Stimulated activated CD4-positive, alpha-beta T cell treated with anti-CD3 and anti-CD28 coated beads, TNF-alpha, amount 100 ng/mL, for 24 hours (primary cell): ENCODE results near the gene STX10.

ENCODE experiments used
- DNase-seq, 3 experiments: peaks; one replicate each; pipeline ENCODE4 v3.0.0-alpha.2; 2020; ENCODE audit warnings: low read depth in 3 of 3

The STX10 gene

DNA sequence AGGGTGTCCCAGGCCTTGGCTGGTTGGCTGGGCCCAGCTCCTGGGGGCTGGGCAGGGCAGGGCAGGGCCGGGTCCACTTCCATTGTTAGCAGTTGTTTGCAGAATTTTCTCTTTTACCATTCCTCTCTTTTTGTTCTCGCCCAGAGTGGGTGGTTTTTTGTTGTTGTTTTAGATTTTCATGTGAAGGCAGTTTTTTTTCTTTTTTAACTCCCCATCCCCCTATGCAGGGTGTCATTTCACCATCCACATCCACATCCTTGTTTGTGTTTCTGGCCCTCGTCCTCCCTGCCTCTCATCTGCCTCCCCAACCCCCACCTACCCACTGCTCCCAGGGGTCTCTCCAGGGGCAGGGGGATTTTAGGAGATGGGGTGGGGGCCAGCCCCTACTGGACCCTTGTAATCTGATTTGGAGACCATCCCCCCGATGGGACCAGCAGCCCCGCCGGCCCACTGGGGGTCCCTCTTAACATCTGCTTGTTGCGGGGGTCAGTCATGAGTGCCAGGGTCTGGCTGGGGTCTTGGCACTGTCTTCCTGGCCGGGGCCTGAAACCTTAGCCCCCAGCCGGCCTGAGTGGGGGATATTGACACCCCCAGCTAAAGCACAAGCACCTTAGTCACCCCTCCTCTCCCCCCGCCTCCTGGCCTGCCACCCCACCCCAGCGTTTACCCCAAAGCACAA, 10.4 kb downstream of the STX10 start:
- DNase-seq, result no peak

DNA sequence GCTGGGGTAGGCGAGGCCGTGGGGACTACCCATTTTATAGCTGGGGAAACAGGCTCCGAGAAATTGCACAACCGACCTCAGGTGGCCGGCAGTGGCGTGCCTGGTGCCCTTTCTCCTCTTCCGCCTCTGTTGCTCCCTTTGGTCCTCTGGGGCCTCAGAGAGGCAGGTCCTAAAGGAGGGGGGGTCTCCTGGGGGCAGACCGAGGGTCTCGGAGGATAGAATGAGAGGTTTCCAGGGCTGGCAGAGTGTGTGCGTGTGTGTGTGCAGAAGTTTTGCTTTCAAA, 11.3 kb downstream of the STX10 start:
- no peak for DNase-seq

DNA sequence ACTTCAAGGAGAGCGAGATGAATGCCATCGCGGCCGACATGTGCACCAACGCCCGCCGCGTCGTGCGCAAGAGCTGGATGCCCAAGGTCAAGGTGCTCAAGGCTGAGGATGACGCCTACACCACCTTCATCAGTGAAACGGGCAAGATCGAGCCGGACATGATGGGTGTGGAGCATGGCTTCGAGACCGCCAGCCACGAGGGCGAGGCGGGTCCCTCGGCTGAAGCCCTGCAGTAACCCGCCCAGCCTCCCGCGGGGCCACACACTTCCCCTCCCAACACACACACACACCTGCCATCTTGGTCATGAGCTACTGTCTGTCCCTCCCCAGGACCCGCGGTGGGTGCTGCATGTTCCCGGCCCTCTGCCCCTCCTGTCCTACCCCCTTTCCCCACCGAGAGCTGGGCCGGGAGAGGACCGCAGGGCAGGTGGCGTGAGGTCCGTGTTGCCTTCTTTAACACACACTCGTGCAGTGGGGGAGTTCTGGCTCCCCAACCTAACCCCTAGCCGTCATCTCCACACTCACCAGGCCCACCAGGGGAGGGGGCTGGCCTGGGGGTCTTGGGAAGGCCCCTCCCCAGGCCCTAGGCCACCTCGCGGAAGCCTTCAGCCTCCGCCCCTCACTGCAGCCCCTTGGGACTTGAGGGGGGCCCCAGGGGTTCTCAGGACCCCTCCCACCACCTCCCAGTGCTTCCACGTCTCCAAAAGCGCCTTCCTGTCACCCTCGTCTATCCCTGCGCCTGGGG, 11.8 kb downstream of the STX10 start:
- DNase-seq, result no peak

DNA sequence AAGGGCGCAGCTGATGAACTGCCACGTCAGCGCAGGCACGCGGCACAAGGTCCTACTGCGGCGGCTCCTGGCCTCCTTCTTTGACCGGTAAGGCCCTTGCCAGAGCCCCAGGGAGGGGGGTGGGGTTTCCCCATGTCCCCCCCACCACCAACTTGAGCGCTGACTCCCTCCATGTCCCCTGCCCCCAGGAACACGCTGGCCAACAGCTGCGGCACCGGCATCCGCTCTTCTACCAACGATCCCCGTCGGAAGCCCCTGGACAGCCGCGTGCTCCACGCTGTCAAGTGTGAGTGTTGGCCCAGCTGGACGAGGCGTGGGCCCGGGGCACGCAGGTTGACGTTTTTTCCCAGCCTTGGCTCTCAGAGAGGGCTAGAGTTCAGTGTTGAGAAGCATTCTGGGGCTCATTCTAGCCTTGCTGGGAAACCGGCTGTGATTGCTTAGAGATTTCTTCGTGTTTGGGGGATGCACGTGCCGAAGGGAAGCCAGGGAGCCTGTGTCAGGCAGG, 12.8 kb downstream of the STX10 start:
- no peak for DNase-seq

DNA sequence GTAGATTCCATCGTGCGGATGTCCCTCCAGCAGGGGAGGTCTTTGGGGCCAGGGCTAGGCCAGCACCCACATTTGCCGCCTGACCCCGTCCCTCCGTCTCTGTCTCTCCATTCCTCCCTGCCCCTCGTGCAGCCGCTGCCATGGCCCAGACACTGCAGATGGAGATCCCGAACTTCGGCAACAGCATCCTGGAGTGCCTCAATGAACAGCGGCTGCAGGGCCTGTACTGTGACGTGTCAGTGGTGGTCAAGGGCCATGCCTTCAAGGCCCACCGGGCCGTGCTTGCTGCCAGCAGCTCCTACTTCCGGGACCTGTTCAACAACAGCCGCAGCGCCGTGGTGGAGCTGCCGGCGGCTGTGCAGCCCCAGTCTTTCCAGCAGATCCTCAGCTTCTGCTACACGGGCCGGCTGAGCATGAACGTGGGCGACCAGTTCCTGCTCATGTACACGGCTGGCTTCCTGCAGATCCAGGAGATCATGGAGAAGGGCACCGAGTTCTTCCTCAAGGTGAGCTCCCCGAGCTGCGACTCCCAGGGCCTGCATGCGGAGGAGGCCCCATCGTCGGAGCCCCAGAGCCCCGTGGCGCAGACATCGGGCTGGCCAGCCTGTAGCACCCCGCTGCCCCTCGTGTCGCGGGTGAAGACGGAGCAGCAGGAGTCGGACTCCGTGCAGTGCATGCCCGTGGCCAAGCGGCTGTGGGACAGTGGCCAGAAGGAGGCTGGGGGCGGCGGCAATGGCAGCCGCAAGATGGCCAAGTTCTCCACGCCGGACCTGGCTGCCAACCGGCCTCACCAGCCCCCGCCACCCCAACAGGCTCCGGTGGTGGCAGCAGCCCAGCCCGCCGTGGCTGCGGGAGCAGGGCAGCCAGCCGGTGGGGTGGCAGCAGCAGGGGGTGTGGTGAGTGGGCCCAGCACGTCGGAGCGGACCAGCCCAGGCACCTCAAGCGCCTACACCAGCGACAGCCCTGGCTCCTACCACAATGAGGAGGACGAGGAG, 14.8 kb downstream of the STX10 start:
- no peak for DNase-seq

DNA sequence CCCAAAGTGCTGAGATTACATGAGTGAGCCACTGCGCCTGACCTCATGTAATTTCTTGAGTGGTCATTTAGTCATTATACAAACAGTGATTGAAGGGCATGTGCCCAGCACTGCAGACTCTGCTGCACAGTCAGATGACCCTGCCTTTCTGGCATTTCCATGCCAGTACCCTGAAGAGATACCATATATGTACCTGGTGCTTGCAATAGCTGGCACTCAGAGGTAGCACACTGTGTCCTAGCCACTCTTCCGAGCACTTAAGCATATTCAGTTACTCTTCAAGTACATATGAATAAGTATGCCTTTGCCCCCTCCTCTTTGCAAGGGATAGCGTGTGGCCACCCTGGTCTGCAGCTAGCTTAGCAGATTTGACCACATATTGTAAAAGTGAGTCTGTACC, 15.5 kb downstream of the STX10 start:
- no peak for DNase-seq

DNA sequence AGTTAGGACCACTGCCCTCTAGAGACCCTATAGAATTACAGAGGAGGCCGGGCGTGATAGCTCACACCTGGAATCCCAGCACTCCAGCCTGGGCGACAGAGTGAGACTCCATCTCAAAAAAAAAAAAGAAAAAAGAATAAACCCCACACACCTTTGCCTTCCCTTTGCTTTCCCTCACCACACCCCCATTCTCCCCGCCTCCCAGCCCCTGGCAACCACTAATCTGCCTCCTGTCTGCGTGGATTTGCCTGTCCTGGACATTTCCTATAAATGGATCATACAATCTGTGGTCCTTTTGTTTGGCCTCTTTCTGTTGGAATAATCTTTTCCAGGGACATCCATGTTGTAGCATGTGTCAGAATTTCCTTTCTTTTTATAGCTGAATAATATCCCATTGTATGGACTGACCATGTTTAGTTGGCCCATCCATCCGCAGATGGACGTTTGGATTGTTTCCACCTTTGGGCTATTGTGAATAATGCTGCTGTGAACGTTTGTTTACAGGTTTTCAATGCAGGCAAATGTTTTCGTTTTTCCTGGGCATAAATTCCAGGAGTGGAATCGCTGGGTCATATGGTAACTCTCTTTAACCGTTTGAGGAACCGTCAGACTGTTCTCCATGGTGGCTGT, 16.8 kb downstream of the STX10 start:
- no peak for DNase-seq

- DNase-seq, result peak in 1 of 3 experiments; percentile 70
Measured at GRCh38 chr19:13132471-13133180, 17.5 kb downstream of the STX10 start.

GRCh38 chr19:13130886-13131490, 19.2 kb downstream of the STX10 start:
- no peak for DNase-seq

DNA sequence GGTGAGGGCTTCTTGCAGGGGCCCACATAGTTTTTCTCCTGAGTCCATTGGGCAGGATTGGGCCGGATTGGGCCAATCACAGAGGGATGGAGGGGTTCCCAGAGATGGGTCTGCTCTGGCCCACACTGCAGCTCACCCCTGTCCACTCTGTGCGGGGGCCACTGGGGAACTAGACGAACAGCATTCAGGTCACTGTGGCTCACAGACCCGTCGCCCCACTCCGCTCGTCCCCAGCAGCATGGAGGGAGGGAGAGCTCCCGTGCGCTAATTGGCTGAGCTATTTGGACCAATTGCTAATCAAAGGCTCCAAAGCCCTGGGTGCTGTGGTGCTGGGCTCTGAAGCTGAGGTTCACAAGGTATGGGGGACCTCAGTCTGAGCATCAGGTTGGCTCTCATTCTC, 20.8 kb downstream of the STX10 start:
- DNase-seq, result no peak

DNA sequence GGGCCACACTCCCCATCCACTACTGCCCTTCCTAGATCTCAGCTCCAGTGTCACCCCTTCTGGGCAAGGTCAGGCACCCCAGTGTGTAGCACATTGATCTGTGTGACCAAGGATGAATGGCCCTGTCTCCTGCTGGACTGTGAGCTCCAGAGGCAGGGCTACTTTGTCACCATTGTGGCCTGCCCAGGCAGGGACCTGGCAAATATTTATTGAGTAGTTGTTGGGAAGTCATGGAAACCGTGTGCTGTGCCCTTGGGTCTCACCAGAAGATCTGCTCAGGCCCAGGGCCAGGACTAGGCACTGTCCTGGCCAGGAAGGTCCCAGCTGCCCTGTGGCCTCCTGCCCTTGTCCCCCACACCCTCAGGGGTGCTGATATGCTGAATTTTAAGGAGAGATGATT, 21.6 kb downstream of the STX10 start:
- no peak for DNase-seq

GRCh38 chr19:13127811-13128575, 22.2 kb downstream of the STX10 start:
- DNase-seq, result no peak

- no peak for DNase-seq
Measured at GRCh38 chr19:13127051-13127450, 23.1 kb downstream of the STX10 start.

DNA sequence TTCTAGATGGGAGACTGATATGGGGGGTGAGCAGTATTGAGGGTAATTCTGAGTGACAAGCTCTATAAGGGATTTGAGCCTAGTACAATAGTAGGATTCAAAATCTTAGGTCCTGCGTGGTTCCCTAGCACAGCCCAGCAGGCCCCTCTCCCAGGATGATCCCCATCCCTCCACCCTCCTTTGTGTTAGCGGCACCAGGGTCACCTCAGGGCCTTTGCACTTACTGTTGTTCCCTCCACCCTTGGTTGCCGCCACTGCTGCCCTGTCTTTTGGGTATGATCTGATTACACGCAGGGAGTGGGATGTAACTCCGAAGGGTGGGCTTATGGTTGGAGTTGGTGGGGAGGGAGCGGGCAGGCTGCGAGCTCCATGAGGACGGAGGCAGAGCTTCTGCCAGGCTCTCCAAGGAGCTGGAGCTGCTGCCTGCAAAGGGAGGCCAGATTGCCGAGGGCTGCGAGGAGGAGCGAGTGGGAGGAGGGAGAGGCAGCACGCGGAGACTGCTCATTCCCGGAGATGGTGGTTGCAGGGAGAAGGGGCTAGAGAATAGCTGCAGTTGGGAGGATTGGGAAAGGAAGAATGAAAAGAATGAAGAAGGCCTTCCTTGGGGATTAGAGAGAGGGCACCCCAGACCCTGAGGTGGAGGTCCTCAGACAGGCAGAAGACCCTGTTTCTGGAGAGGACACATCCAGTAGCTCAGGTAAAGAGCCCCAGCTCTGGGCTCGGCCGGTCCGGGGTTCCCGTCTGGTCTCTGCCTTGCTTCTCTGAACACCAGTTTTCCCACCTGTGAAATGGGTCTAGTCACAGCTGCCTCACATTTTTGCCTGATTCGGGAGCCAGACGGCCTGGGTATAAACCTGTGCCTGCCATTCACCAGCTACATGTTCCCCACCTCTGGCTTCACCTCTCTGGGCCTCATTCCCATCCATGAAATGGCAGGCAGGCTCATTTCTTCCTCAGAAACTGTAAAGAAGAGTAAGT, 26.9 kb downstream of the STX10 start:
- no peak for DNase-seq

- DNase-seq, result no peak
Measured at GRCh38 chr19:13122275-13122878, 27.8 kb downstream of the STX10 start.

- no peak for DNase-seq
Measured at GRCh38 chr19:13121551-13122274, 28.5 kb downstream of the STX10 start.

- DNase-seq, result no peak
Measured at GRCh38 chr19:13120817-13121216, 29.4 kb downstream of the STX10 start.

GRCh38 chr19:13120031-13120430, 30.1 kb downstream of the STX10 start:
- no peak for DNase-seq
